GM21360 (cell line): Measurements from ENCODE around the gene VAV2.

Source experiments
- ATAC-seq: cut with Tn5 transposase; IDR thresholded peaks from one replicate; pipeline ENCODE4 v1.9.1; 2021; ENCODE audit warnings: mild to moderate bottlenecking, moderate library complexity; ENCODE audit not compliant: unreplicated experiment

The VAV2 gene

GRCh38 chr9:133862585-133863256 is 129.4 kb downstream of the VAV2 start:
- no peak for ATAC-seq

DNA sequence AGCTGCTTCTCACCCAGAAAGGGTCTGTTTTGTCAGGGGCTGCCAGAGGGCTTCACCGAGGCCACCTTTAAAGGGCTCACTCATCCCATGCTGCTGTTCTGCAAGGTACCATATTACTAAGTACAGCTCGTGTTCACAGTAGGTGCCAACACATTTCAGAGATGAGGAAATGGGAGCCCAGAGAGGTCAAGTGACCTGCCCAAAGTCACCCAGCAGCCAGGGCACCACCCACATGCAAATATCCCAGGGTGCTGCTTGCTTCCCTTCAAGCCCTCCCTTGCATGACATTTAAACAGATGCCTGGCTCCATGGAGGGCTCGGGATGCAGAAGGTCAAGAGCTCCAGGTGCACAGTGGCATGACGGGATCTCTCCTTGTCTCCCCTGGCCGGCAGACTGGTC is 130.4 kb downstream of the VAV2 start:
- ATAC-seq, result no peak

DNA sequence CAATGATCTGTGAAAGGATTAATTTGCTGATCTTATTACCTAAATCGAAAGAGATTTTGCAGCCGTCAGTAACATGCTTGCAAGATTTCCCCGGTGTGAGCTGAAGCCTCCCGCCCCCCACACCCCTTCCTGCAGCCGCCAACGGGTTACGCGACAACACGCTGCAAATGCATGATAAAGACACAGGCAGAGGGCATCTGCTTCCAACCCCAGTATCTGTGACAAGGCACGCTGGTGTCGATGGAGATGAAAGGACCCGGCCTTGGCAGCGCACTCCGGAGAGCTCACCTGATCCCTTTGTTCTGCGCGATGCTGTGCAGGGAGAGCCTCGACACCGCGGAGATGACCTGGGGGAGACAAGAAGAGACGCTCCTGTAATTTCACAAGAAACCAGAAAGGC is 131.0 kb downstream of the VAV2 start:
- ATAC-seq, result no peak

GRCh38 chr9:133858771-133859170 is 133.4 kb downstream of the VAV2 start:
- no peak for ATAC-seq

- ATAC-seq, result no peak
Observed at GRCh38 chr9:133857639-133858038, 134.5 kb downstream of the VAV2 start.

DNA sequence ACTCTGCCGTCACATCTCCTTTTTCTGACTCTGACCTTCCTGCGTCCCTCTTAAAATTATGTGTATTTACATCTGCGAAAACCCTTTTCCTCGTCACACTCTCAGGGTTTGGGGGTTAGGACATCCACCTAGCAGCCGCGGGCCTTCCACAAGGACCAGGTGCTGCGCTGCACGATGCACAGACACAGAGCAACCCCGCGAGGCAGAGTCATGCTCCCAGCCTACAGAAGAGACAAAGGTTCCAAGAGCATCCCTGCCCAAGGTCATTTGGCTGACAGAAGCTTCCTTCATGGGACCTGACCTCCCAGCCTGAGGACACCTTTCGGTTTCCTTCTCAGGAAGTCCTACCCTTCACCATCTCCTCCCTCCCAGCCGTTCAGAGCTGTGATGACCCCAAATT is 135.3 kb downstream of the VAV2 start:
- no peak for ATAC-seq

- ATAC-seq, result no peak
Observed at GRCh38 chr9:133855802-133856521, 136.2 kb downstream of the VAV2 start.

DNA sequence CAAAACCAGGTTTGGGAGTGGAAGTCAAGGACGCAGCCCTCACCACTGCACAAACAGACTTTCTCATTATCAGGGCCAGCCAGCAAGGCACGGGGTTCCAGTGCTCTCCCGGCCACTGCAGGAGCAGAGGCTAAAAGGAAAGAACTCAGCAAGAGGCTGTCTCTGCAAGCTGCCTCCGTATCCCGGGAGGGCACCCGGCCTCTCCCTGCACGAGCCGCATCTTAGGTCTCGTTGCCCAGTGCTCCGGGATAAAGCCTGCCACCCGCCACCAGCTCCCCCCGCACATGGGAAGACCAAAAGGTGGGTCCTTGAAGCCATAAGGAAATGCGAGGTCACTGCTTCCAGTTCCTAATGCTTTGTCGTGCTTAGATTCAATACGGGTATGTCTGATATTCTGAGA is 136.8 kb downstream of the VAV2 start:
- ATAC-seq, result no peak

- no peak for ATAC-seq
Observed at GRCh38 chr9:133854765-133855164, 137.4 kb downstream of the VAV2 start.

GRCh38 chr9:133854048-133854447 is 138.1 kb downstream of the VAV2 start:
- ATAC-seq, result no peak

GRCh38 chr9:133853331-133853730 is 138.8 kb downstream of the VAV2 start:
- no peak for ATAC-seq

DNA sequence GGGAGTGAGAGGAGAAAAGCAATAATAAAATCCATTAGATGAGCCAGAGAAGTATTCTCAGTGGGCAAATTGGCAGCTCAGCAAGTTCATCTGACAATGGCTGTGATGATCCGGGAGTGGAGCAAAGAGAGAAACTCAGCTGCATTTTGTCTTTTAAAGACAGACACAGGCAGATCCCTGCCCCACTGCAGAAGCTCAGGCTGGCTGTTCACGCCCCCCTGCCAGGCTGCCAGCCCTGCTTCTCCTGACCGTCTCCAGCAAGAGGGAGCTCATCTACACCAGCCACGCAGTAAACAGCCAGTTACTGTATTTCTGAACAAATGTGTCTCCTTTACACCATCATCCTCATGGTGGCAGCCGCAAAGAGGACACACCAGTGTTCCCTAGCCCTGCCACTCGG is 139.7 kb downstream of the VAV2 start:
- ATAC-seq, result no peak

GRCh38 chr9:133851693-133852092 is 140.4 kb downstream of the VAV2 start:
- ATAC-seq, result no peak

DNA sequence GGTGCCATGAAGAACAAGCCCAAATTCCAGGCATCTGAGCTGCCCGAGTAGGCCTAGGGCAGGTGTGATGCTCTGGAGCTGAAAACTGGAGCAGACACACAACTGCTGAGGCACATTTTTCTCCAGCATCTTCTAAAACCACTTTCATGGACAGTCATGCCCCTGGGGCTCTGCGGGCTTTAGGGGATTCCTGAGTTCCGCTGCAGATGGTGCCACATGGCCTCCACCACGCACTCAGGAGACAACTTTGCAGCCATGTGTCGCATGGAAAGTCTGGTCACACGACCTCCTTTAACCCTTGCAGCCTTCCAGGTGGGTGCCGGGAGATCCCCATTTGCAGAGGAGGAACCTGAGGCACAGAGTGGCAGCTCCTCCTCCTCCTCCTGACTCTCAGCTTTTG is 141.2 kb downstream of the VAV2 start:
- no peak for ATAC-seq

DNA sequence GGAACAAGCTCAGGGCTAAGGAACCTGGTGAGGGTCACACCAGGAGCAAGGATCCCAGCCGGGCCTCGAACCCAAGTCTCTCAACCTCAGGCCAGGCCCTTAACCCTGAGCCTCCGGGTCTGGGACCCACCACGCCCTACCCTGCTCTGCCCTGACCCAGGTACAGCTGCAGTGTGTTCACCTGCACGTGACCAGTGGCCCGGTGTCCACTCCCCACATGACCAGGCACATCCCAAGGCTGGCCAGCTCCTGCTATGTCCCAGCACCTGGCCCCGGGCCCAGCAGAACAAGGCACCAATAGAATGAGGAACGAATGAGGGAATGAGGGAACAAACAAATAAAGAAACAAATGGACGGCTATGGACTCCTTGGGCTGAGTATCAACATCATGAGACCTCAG is 142.0 kb downstream of the VAV2 start:
- no peak for ATAC-seq

GRCh38 chr9:133849110-133849670 is 142.9 kb downstream of the VAV2 start:
- ATAC-seq, result no peak

GRCh38 chr9:133848471-133849109 is 143.5 kb downstream of the VAV2 start:
- ATAC-seq, result no peak

DNA sequence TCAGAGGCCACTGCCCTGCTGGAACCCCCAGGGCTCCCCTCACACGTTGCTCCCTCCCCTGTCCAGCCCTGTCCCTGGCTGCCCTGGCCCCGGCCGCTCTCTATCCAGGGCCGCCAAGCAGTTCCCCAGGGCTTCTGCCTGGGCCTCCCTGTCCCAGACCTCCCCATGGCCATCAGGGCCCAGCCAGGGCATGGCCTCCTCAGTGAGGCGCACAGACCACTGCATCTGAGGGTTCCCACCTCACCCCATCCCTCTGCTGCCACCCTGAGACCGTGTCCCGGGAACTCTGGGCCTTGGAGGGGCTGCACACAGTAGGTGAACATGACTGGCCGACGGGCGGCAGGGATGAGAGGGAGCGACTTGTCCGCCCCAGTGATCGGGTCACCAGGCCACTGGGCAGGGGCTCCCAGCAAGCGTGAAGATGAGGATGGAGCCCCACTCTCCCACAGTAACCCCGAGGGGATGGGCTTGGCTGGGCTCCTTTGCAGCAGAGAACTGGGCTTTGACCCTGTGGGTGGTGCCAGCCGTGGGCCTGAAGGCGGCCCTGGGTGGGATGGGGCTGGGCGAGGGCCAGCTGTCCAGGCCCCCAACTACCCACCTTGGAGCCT is 145.5 kb downstream of the VAV2 start:
- no peak for ATAC-seq

DNA sequence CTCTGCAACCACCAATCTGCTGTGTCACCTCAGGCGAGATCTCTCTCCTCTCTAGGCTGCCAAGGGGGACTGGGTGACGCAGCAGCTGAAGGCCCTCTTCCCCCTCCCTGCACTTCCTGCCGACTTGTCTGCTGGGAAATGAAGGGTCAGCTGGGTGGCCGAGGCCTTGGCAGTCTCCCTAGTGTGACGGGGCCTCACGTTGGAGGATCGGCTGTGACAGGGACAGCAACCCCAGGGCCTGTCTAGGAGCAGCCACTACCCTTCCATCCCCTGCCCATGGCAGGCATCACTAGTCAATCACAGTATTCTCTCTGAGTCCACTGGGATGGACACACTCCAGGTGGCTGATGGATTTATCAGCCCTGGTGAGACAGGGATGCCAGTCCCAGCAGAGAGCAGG is 146.7 kb downstream of the VAV2 start:
- no peak for ATAC-seq

- ATAC-seq, result no peak
Observed at GRCh38 chr9:133844881-133845410, 147.2 kb downstream of the VAV2 start.

GRCh38 chr9:133844398-133844784 is 147.7 kb downstream of the VAV2 start:
- no peak for ATAC-seq
